Body of pancreas (tissue), 4 donors: ENCODE results near the gene DUSP14. TPM values are rescaled to one million over a fixed set of nuclear protein-coding genes. Genes with fewer than 3 reads are reported as not detected.

ENCODE experiments used
- ATAC-seq: fragments of 150-250 bp; one replicate; pipeline ENCODE4 v1.9.1; 2016
- DNase-seq, 4 donors: peaks; one replicate each; pipeline ENCODE4 v3.0.0-alpha.2; 2019
- H3K27ac ChIP-seq, 4 donors: fragments of 200-600 bp; sonication (generic); 1 replicate in 3 of 4; 2 replicates in 1 of 4; pipeline versions ENCODE4 v1.5.1 to v1.6.1; 2016 to 2019; ENCODE audit warnings: mild to moderate bottlenecking in 1 of 4, mixed read lengths in 1 of 4, moderate library complexity in 1 of 4
- H3K27me3 ChIP-seq, 2 donors: fragments of 200-600 bp; sonication (generic); one replicate each; pipeline ENCODE4 v1.6.0; 2016; ENCODE audit warnings: mild to moderate bottlenecking in 1 of 2
- H3K36me3 ChIP-seq, 2 donors: fragments of 200-600 bp; sonication (generic); replicated peaks in 1 of 2; 2 replicates each; pipeline ENCODE4 v1.5.1; 2016; ENCODE audit warnings: low read depth in 2 of 2; ENCODE audit not compliant: insufficient read depth in 1 of 2
- H3K4me1 ChIP-seq: fragments of 200-600 bp; sonication (generic); one replicate; pipeline ENCODE4 v1.6.0; 2016
- H3K4me3 ChIP-seq, 2 donors: fragments of 200-600 bp; sonication (generic); 1 replicate in 1 of 2; 2 replicates in 1 of 2; pipeline ENCODE4 v1.5.1; 2016 to 2019
- H3K9me3 ChIP-seq, 3 donors: fragments of 200-600 bp; sonication (generic); 1 replicate in 2 of 3; 2 replicates in 1 of 3; pipeline ENCODE4 v1.5.1; 2016
- POLR2A ChIP-seq, 3 donors: fragments of 450-650 bp; IDR thresholded peaks; one replicate each; pipeline ENCODE4 v1.6.1; 2016; ENCODE audit warnings: antibody characterized with exemption in 3 of 3, mild to moderate bottlenecking in 2 of 3
- WGBS, 2 donors: methylation state at CpG; one replicate each; pipeline ENCODE4 v1.1.5; 2017; 5-methylcytosine and 5-hydroxymethylcytosine counted together
- intact Hi-C: fragments of 100-400 bp; cut with DNase I; formaldehyde crosslinking; loops from one replicate; pipeline ENCODE4 v1.15.1; 2023
- total RNA-seq, 2 donors: library from RNA; depleted of rRNA; stranded (reverse); fragments of >200 nt; gene quantifications; one replicate each; pipeline ENCODE4 v1.1.0, GENCODE V29; 2016
- TF ChIP-seq, protein P1 (sequence below), 7 experiments: fragments of 450-650 bp in 4 of 7; fragments of 200-600 bp in 3 of 7; sonication (generic) in 3 of 7; IDR thresholded peaks; one replicate each; pipeline ENCODE4 v1.5.1; 2016 to 2019; ENCODE audit warnings: antibody characterized with exemption in 7 of 7

Gene DUSP14
- total RNA-seq, 2 donors from 2014 or later = 9.6 to 9.9 TPM

DNA sequence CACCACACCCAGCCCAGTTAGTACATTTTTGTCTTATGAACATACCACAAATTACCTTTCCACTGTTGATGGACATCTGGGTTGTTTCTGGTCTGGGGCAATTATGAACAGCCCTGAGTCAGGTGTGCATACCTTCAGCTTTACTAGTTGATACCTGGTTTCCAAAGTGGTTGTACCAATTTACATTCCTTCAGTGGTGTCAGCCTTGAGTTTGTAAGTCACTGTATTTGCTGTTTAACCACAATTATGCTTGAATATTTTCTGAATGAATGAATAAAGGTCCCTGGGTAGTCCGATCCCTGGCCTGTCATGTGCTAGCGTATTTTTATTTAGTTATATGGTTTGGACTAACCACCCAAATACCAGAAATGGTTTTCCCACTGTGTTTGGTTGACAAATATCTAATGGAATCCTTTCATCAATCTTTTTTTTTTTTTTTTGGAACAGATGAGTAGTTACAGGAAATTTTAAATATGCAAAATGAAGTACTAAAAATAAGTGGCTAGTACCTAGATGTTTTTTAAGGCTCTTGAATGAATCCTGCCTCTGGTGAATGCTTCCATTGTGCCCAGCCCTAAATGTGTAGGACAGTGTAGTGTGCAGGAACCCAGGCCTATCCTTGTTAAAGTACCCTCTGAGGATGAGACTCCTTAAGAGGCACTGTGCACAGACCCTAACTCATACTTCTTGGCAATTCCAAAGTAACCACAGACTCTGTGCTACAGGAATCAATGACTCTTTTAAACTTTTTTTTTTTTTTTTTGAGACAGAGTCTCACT lies 3.7 kb downstream of the DUSP14 start:
- no peak for ATAC-seq
- Histone ChIP-seq H3K27ac (no peak overlapping the region), H3K36me3 (no peaks in the 10 kb centered on the region), H3K4me3 (no peak overlapping the region), H3K4me1 (peaks cover 15% of the 10 kb centered on the region), H3K27me3 (no peaks in the 10 kb centered on the region), H3K9me3 (no peaks in the 10 kb centered on the region)
- DNase-seq = no peak
- intact Hi-C loops = loop anchor here (10.0 kb wide), 1 partner anchor 89 kb away; the partner anchor contains the start of genes ACACA and TADA2A
- TF ChIP-seq, protein P1, sequence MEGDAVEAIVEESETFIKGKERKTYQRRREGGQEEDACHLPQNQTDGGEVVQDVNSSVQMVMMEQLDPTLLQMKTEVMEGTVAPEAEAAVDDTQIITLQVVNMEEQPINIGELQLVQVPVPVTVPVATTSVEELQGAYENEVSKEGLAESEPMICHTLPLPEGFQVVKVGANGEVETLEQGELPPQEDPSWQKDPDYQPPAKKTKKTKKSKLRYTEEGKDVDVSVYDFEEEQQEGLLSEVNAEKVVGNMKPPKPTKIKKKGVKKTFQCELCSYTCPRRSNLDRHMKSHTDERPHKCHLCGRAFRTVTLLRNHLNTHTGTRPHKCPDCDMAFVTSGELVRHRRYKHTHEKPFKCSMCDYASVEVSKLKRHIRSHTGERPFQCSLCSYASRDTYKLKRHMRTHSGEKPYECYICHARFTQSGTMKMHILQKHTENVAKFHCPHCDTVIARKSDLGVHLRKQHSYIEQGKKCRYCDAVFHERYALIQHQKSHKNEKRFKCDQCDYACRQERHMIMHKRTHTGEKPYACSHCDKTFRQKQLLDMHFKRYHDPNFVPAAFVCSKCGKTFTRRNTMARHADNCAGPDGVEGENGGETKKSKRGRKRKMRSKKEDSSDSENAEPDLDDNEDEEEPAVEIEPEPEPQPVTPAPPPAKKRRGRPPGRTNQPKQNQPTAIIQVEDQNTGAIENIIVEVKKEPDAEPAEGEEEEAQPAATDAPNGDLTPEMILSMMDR (IDR thresholded peaks at IDR 0.05) = no peak
- TF ChIP-seq POLR2A (IDR thresholded peaks at IDR 0.05) = no peak
- 91 to 93% methylated on average over 2 of the region's 2 CpGs for WGBS, 2 donors

GRCh38 chr17:37494401-37494831 lies 4.7 kb downstream of the DUSP14 start:
- TF ChIP-seq POLR2A (IDR thresholded peaks at IDR 0.05) = no peak
- TF ChIP-seq, protein P1 (IDR thresholded peaks at IDR 0.05) = no peak
- ATAC-seq = no peak

DNA sequence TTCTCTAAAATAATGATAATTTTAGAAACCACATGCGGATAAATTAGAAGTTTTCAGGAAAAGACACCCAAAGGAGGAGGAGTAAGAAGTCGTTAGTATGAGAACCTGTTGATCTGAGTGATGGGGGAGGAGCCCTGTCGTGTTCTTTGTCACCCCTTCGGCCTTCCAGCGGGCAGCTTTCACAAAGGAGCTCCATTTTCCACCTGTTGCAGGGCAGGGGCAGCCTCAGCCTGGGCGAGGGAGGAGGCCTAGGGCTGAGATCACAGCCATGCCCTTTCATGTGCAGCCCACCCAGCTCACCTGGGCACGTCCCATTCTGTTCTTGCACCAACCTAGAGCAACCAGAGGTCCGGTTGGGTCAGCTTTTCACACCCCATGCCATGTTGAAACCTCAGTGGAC lies 5.3 kb downstream of the DUSP14 start:
- H3K9me3 ChIP-seq = no peaks in the 10 kb centered on the region
- WGBS, 2 donors = 77 to 87% methylated on average over 8 of the region's 8 CpGs
- H3K27me3 ChIP-seq = no peaks in the 10 kb centered on the region
- no peak for DNase-seq
- no peaks in the 10 kb centered on the region for H3K36me3 ChIP-seq
- peaks cover 12% of the 10 kb centered on the region for H3K4me1 ChIP-seq
- intact Hi-C loops = loop anchor here (10.0 kb wide), 1 partner anchor 90 kb away; the partner anchor contains the start of genes ACACA and TADA2A
- no peak overlapping the region for H3K4me3 ChIP-seq
- no peak overlapping the region for H3K27ac ChIP-seq
- TF ChIP-seq, protein P1 (IDR thresholded peaks at IDR 0.05) = no peak
- no peak for TF ChIP-seq POLR2A (IDR thresholded peaks at IDR 0.05)
- ATAC-seq = no peak

More at GRCh38 chr17:37494401-37494831, 4.7 kb downstream of the DUSP14 start:
- Histone ChIP-seq H3K36me3 (no peaks in the 10 kb centered on the region), H3K9me3 (no peaks in the 10 kb centered on the region), H3K27ac (no peak overlapping the region), H3K27me3 (no peaks in the 10 kb centered on the region), H3K4me3 (no peak overlapping the region), H3K4me1 (peaks cover 12% of the 10 kb centered on the region)
- intact Hi-C loops = loop anchor here (10.0 kb wide), 1 partner anchor 90 kb away; the partner anchor contains the start of genes ACACA and TADA2A
- no peak for DNase-seq
- 78 to 82% methylated on average over 3 of the region's 3 CpGs for WGBS, 2 donors

DNA sequence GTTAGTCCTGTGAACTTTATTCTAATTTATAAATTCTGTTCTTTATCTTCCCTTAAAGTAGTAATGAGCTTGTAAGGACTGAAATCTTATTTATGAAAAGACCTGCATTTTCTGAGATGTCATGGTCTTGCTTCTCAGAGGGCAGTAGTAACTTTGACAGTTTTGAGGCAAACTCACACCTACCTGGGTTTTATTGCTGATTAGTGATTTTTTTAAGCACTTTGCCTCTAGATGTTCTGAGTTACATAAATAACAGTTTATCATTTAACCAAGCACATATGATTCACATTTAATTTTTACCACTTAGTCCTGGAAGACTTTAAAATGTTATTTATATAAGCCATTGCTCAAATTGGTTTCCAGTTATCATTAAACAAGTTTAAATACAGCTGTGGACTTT lies 10.7 kb downstream of the DUSP14 start:
- Histone ChIP-seq H3K27me3 (no peaks in the 10 kb centered on the region), H3K4me1 (peaks cover 24% of the 10 kb centered on the region), H3K36me3 (no peaks in the 10 kb centered on the region), H3K4me3 (no peak overlapping the region), H3K9me3 (no peaks in the 10 kb centered on the region), H3K27ac (peak overlapping the region in 3 of 4 donors; percentile 17 to 49 (median 32))
- TF ChIP-seq, protein P1 (IDR thresholded peaks at IDR 0.05) = no peak
- TF ChIP-seq POLR2A (IDR thresholded peaks at IDR 0.05) = no peak
- DNase-seq (no peak), ATAC-seq (no peak)
- intact Hi-C loops = no loop called here
